Measurements from ENCODE around the gene NRAS.

The NRAS gene

GRCh38 chr1:114712977-114713376 lies 3.6 kb downstream of the NRAS start:
- H3K27me3 Mint-ChIP-seq, result no peaks in the 10 kb centered on the region
- H3K4me3 Mint-ChIP-seq, result no peak overlapping the region
- peaks cover 14% of the 10 kb centered on the region for H3K36me3 Mint-ChIP-seq
- H3K4me1 Mint-ChIP-seq, result peaks cover 11% of the 10 kb centered on the region
- no peak overlapping the region for H3K27ac Mint-ChIP-seq
- DNase-seq (ENCODE audit: low spot score in 2 of 2) (no peak), ATAC-seq (ENCODE audit: low read depth) (no peak)
- H3K9me3 Mint-ChIP-seq, result no peaks in the 10 kb centered on the region

DNA sequence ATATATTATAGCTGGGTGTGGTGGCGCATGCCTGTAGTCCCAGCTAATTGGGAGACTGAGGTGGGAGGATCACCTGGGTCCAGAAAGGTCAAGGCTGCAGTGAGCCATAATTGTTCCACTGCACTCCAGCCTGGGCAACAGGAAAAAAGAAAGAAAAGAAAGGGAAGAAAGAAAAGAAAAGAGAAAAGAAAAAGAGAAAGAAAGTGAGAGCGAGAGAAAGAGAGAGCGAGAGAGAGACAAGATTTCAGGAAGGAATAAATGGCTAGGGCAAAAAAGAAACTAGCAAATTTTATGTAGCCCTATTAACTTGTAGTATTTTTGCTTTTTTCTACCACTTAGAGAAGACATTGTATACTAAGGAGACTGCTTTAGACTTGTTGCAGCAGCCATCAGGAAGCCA lies 6.2 kb downstream of the NRAS start:
- no peaks in the 10 kb centered on the region for H3K27me3 Mint-ChIP-seq
- ATAC-seq (ENCODE audit: low read depth) (no peak), DNase-seq (ENCODE audit: low spot score in 2 of 2) (no peak)
- no peaks in the 10 kb centered on the region for H3K9me3 Mint-ChIP-seq
- H3K36me3 Mint-ChIP-seq, result peaks cover 18% of the 10 kb centered on the region
- H3K4me3 Mint-ChIP-seq, result no peak overlapping the region
- H3K27ac Mint-ChIP-seq, result no peak overlapping the region
- peaks cover 5% of the 10 kb centered on the region for H3K4me1 Mint-ChIP-seq

- Mint-ChIP-seq H3K27ac (no peak overlapping the region), H3K4me1 (no peaks in the 10 kb centered on the region), H3K27me3 (no peaks in the 10 kb centered on the region), H3K36me3 (peaks cover 11% of the 10 kb centered on the region), H3K4me3 (no peak overlapping the region), H3K9me3 (no peaks in the 10 kb centered on the region)
- ATAC-seq (ENCODE audit: low read depth), result no peak
- no peak for DNase-seq (ENCODE audit: low spot score in 2 of 2)
These were observed 9.0 kb downstream of the NRAS start for GRCh38 chr1:114707604-114708003.

GRCh38 chr1:114703242-114703641 lies 13.3 kb downstream of the NRAS start:
- DNase-seq (ENCODE audit: low spot score in 2 of 2), result no peak
- no peaks in the 10 kb centered on the region for H3K9me3 Mint-ChIP-seq
- no peak overlapping the region for H3K4me3 Mint-ChIP-seq
- H3K27me3 Mint-ChIP-seq, result peaks cover 4% of the 10 kb centered on the region
- ATAC-seq (ENCODE audit: low read depth), result no peak
- peaks cover 4% of the 10 kb centered on the region for H3K36me3 Mint-ChIP-seq
- no peaks in the 10 kb centered on the region for H3K4me1 Mint-ChIP-seq
- no peak overlapping the region for H3K27ac Mint-ChIP-seq

DNA sequence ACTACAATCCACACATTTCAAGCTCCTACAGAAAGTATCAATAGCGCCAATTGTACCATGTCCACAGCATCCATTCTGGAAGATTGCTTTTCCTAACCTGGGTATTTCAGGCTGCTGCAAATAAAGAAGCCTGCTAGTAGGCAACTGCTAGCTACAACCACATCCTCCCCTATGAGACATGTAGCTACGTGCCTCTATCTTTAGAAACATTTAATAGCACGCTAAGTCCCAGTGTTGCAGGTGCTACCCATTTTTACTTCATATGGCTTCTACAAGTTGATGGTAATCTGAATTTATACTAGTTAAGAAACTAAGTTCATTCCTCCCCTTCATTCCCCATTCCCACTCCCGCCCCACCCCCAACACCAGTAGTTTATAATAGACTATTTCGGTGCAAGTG lies 13.8 kb downstream of the NRAS start:
- Mint-ChIP-seq H3K9me3 (no peaks in the 10 kb centered on the region), H3K4me1 (no peaks in the 10 kb centered on the region), H3K4me3 (no peak overlapping the region), H3K27ac (no peak overlapping the region), H3K27me3 (peaks cover 4% of the 10 kb centered on the region), H3K36me3 (peaks cover 3% of the 10 kb centered on the region)
- DNase-seq (ENCODE audit: low spot score in 2 of 2) (no peak), ATAC-seq (ENCODE audit: low read depth) (no peak)

- ATAC-seq (ENCODE audit: low read depth) (no peak), DNase-seq (ENCODE audit: low spot score in 2 of 2) (no peak)
- Mint-ChIP-seq H3K27ac (no peak overlapping the region), H3K27me3 (peaks cover 4% of the 10 kb centered on the region), H3K4me1 (no peaks in the 10 kb centered on the region), H3K36me3 (no peaks in the 10 kb centered on the region), H3K9me3 (no peaks in the 10 kb centered on the region), H3K4me3 (no peak overlapping the region)
These were observed 14.6 kb downstream of the NRAS start for GRCh38 chr1:114701931-114702330.

GRCh38 chr1:114700036-114700600 lies 16.5 kb downstream of the NRAS start:
- no peaks in the 10 kb centered on the region for H3K36me3 Mint-ChIP-seq

GRCh38 chr1:114696810-114697209 lies 19.8 kb downstream of the NRAS start:
- no peak for DNase-seq (ENCODE audit: low spot score in 2 of 2)
- Mint-ChIP-seq H3K4me3 (no peak overlapping the region), H3K27ac (no peak overlapping the region)

More at GRCh38 chr1:114700036-114700600, 16.5 kb downstream of the NRAS start:
- H3K4me1 Mint-ChIP-seq, result no peaks in the 10 kb centered on the region
- no peak overlapping the region for H3K4me3 Mint-ChIP-seq
- no peak for DNase-seq (ENCODE audit: low spot score in 2 of 2)
- no peaks in the 10 kb centered on the region for H3K9me3 Mint-ChIP-seq
- peaks cover 4% of the 10 kb centered on the region for H3K27me3 Mint-ChIP-seq
- no peak overlapping the region for H3K27ac Mint-ChIP-seq
- ATAC-seq (ENCODE audit: low read depth), result no peak

GRCh38 chr1:114695430-114696058 lies 21.0 kb downstream of the NRAS start, which contains the start of gene AMPD1:
Gene AMPD1, minus strand, starts transcription at chr1:114695546. Its CDS starts 75 bp downstream, at chr1:114695471.
- H3K4me1 Mint-ChIP-seq, result no peaks in the 10 kb centered on the region
- no peak for DNase-seq (ENCODE audit: low spot score in 2 of 2)
- H3K36me3 Mint-ChIP-seq, result no peaks in the 10 kb centered on the region
- H3K27me3 Mint-ChIP-seq, result peaks cover 5% of the 10 kb centered on the region
- ATAC-seq (ENCODE audit: low read depth), result no peak
- H3K27ac Mint-ChIP-seq, result no peak within 1 kb of the TSS
- no peaks in the 10 kb centered on the region for H3K9me3 Mint-ChIP-seq
- H3K4me3 Mint-ChIP-seq, result no peak within 1 kb of the TSS

More at GRCh38 chr1:114696810-114697209, 19.8 kb downstream of the NRAS start:
- H3K4me1 Mint-ChIP-seq, result no peaks in the 10 kb centered on the region
- H3K9me3 Mint-ChIP-seq, result no peaks in the 10 kb centered on the region
- peaks cover 4% of the 10 kb centered on the region for H3K27me3 Mint-ChIP-seq
- no peaks in the 10 kb centered on the region for H3K36me3 Mint-ChIP-seq
- ATAC-seq (ENCODE audit: low read depth), result no peak

DNA sequence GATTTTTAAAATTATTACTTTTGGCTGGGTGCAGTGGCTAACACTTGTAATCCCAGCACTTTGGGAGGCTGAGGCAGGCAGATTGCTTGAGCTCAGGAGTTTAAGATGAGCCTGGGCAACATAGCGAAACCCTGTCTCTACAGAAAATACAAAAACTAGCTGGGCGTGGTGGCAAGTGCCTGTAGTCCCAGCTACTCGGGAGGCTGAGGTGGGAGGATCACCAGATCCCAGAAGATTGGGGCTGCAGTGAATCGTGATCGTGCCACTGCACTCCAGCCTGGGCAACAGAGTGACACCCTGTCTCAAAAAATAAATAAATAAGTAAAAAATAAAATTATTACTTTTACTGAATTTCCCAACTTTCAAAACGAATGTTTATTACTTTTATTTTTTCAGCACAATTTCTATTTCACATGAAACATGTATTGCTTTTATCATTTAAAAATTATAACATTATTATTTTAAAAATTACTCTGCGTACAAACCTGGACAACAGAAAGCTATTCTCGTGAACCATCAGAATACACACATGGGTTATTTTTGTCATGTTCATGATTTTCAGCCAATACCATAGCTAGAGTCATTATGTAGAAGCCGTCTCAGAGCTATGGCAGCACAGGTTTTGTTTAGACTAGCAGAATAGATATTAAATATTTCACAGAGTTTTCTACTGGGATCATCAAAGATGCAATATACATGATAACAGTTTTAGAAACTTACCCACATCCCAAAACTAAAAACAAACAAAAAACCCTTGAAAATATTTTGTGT lies 21.8 kb downstream of the NRAS start:
- Mint-ChIP-seq H3K27me3 (peaks cover 5% of the 10 kb centered on the region), H3K4me3 (no peak overlapping the region), H3K27ac (no peak overlapping the region), H3K9me3 (no peaks in the 10 kb centered on the region), H3K4me1 (no peaks in the 10 kb centered on the region), H3K36me3 (no peaks in the 10 kb centered on the region)
- DNase-seq (ENCODE audit: low spot score in 2 of 2) (no peak), ATAC-seq (ENCODE audit: low read depth) (no peak)

DNA sequence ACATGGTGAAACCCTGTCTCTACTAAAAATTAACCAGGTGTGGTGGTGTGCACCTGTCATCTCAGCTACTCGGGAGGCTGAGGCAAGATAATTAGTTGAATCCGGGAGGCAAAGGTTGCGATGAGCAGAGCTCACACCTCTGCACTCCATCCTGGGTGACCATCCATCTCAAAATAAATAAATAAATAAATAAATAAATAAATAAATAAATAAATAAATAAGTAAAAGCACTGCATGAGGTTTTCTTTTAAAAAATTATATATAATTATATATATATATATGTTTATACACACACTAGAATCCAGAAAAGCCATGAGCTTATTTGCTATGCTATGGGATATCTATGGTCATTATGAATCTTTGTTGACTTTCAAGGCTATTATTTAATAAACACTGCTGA lies 23.6 kb downstream of the NRAS start:
- DNase-seq (ENCODE audit: low spot score in 2 of 2) (no peak), ATAC-seq (ENCODE audit: low read depth) (no peak)
- H3K4me3 Mint-ChIP-seq, result no peak overlapping the region
- H3K36me3 Mint-ChIP-seq, result no peaks in the 10 kb centered on the region
- no peaks in the 10 kb centered on the region for H3K4me1 Mint-ChIP-seq
- H3K27me3 Mint-ChIP-seq, result peaks cover 11% of the 10 kb centered on the region
- H3K27ac Mint-ChIP-seq, result no peak overlapping the region
- H3K9me3 Mint-ChIP-seq, result no peaks in the 10 kb centered on the region

- Mint-ChIP-seq H3K9me3 (no peaks in the 10 kb centered on the region), H3K4me3 (no peak overlapping the region), H3K27ac (no peak overlapping the region), H3K27me3 (peaks cover 20% of the 10 kb centered on the region), H3K36me3 (no peaks in the 10 kb centered on the region), H3K4me1 (no peaks in the 10 kb centered on the region)
- ATAC-seq (ENCODE audit: low read depth) (no peak), DNase-seq (ENCODE audit: low spot score in 2 of 2) (no peak)
These were observed 25.5 kb downstream of the NRAS start for GRCh38 chr1:114691061-114691460.

GRCh38 chr1:114690148-114690547 lies 26.4 kb downstream of the NRAS start:
- Mint-ChIP-seq H3K27ac (no peak overlapping the region), H3K9me3 (no peaks in the 10 kb centered on the region), H3K36me3 (no peaks in the 10 kb centered on the region), H3K4me3 (no peak overlapping the region), H3K4me1 (no peaks in the 10 kb centered on the region), H3K27me3 (peaks cover 20% of the 10 kb centered on the region)
- ATAC-seq (ENCODE audit: low read depth) (no peak), DNase-seq (ENCODE audit: low spot score in 2 of 2) (no peak)

- H3K4me1 Mint-ChIP-seq, result no peaks in the 10 kb centered on the region
- H3K27ac Mint-ChIP-seq, result no peak overlapping the region
- H3K27me3 Mint-ChIP-seq, result peaks cover 22% of the 10 kb centered on the region
- H3K4me3 Mint-ChIP-seq, result no peak overlapping the region
- no peaks in the 10 kb centered on the region for H3K9me3 Mint-ChIP-seq
- DNase-seq (ENCODE audit: low spot score in 2 of 2), result no peak
- no peak for ATAC-seq (ENCODE audit: low read depth)
- no peaks in the 10 kb centered on the region for H3K36me3 Mint-ChIP-seq
These were observed 28.0 kb downstream of the NRAS start for GRCh38 chr1:114688526-114688925.
